Ramos (cell line): ENCODE data around the gene KCNN1.
"Not testable (repeated sequence)": the region's sequence is repeated elsewhere in the genome, so short reads cannot be mapped to it uniquely, and the experiment has no call there.

ENCODE experiments used
- in situ Hi-C: fragments of 300-500 bp; cut with MboI; formaldehyde crosslinking; loops from one replicate; pipeline ENCODE4 v1.14.3; 2022; ENCODE audit warnings: low sequenced_read_pairs; ENCODE audit not compliant: unreplicated experiment

The KCNN1 gene

DNA sequence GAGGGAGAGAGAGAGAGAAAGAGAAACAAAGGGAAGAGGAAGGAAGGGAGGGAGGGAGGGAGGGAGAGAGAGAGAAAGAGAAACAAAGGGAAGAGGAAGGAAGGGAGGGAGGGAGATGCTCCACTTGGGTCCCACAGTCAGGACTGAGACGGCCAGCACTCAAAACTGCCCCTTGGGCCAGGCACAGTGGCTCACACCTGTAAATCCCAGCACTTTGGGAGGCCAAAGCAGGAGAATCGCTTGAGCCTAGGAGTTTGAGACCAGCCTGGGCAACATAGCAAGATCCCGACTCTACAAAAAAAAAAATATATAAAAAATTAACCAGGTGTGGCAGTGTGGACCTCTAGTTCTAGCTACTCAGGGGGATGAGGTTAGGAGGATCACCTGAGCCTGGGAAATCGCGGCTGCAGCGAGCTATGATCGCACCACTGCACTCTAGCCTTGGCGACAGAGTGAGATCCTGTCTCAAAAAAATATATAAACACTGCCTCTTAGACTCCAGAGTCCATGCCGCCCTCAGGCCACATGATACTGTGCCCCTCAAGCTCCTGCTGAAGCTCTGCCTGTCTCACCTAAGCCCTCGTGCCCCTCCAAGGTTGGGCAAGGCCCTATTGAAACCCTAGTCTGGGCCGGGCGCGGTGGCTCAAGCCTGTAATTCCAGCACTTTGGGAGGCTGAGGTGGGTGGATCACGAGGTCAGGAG is 49.5 kb downstream of the KCNN1 start:
- in situ Hi-C loops, result loop anchor here (5.0 kb wide), 1 partner anchor 41 kb away; no protein-coding TSS in a partner anchor

DNA sequence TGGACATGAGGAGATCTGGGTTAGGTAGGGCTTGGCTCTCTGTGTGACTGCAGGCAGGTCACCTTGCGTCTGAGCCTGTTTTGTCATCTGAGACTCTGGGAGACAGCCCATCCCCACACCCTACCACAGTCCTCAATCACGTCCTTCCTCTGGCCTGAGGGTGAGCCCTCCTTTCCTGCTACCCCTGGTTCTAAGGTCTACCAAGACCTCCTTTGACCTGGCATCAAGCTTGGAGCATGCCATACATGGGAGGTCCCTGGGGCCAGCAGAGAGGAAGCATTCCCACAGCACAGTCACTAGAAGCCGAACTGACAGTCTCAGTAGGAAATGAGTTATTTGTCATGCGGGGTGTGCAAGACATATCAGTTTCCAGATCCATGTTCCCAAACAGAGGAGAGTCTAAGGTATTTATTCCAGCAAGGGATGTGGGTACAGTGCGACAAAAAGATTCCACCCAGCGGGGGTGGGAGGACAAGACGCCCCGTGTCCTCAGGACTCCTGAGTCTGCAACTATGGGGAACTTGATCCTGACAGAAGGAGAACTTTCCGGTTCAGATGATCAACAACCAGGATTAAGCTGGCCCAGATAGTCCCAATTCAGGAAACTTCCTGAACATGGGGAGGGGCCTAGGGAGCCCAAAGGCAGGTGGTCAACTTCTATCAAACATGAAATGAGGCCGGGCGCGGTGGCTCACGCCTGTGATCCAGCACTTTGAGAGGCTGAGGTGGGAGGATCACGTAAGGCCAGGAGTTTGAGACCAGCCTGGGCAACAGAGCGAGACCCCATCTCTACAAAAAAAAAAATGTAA is 50.6 kb downstream of the KCNN1 start:
- in situ Hi-C loops, result loop anchor here (5.0 kb wide), 1 partner anchor 40 kb away; no protein-coding TSS in a partner anchor

DNA sequence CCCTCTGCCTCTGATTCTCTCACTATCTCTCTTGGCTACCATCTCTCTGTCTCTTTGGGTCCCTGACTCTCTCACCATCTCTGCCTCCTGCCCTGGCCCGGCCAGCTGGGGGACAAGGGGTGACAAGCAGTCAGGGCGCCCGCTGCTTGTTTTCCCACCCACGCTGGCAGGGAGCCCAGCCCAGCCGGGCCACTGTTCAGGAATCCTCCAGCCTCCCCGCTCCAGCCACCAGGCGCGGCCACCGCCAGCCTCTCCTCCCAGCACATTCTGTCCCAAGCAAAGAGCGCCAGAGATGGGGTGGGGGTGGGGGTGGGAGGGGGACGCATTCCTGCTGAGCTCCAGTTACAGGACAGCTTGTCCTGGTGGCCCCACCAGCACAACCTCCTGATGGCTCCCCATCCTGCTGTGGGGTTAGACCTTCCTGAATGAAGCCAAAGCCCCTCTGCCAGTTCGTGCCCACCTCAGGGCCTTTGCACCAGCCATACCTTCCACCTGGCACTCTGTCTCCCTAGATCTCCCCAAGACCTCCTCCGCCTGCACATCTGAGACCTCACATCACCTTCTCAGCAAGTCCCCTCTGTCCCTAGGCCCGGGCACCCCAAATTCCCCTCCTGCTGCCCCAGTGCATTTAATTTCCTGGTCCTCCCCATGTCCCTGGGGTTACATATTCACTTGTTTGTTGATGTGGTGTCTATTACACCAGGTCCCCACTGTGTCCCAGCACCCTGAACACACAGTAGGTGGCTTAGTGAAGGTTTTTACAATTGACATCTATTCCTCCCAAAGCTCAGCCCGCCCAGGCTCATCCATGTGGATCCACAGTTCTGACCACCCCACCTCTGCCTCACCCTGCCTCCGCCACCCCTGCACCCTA is 53.5 kb downstream of the KCNN1 start:
- in situ Hi-C loops, result no loop called here

DNA sequence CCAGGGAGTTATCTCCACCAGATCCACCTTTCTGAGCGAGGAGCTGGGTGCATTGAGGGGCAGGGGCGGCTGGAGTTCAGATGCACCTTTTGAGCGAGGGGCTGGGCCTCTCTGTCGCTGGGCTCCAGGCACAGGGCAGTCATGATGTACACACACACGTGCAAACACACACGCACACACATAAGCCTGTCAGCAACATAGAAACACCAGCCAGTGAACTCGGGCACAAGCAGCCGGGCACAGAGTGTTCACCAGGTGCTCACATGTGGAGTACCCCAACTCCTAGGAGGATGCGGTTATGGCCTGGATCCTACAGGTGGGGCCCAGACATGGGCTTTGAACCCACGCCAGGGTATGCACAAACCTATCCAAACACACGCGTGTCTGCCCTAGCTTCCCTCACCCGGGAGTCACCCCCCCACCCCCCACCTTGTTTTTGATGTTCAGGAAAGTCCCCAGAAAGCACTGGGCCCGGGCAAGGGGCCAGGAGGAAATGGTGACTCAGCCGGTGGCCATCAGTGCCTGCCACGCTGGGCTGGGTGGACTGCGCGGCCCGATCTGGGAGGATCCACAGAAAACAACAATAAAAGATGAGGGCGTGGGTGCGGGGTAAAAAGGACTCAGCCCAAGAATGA is 54.3 kb downstream of the KCNN1 start:
- in situ Hi-C loops, result no loop called here

DNA sequence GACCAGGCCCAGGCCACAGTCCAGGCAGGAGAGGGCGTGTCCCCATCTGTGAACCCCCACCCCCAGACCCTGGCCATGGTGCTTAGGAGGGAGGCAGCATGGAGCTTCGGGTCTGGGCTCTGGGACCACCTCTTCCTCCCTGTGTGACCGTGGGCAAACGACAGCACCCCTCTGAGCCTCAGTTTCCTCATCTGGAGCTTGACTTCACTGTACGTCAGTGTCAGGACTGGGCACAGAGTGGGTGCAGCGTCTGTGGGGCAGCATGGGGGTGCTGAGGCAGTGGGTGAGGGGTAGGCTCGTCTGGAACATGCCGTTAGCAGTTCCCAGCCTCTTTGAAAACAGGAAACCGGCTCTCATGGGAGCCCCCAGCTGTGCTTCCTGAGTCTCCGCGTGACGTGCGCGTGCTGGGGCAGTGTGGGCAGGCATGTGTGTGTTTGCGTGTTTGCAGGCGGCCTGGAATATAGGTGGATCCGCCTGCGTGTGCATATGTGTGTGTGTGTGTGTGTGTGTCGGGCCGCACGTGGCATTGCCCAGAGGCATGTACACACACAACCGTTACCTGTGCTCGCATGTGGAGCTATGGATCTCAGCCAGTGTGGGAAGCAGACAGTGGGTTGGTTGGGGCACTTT is 56.8 kb downstream of the KCNN1 start:
- in situ Hi-C loops, result no loop called here

DNA sequence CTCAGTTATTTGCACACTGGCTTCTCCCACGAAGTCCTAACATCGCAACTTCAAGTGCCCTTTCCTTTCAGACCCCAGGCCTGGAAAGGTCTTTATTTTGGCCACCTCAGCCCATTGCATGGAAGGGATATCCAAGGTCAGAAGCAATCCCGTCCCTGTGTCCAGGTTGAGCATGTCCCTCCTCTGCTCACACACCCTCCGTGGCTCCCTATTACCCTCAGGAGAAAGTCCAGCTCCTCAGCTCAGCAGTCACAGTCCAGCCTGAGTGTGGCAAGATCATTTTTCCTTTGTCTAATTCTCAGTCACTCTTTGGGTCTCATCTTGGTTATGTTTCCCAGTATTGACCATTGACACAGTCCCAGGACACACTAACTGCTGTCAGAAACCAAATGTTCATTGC is 60.2 kb downstream of the KCNN1 start:
- in situ Hi-C loops, result no loop called here

DNA sequence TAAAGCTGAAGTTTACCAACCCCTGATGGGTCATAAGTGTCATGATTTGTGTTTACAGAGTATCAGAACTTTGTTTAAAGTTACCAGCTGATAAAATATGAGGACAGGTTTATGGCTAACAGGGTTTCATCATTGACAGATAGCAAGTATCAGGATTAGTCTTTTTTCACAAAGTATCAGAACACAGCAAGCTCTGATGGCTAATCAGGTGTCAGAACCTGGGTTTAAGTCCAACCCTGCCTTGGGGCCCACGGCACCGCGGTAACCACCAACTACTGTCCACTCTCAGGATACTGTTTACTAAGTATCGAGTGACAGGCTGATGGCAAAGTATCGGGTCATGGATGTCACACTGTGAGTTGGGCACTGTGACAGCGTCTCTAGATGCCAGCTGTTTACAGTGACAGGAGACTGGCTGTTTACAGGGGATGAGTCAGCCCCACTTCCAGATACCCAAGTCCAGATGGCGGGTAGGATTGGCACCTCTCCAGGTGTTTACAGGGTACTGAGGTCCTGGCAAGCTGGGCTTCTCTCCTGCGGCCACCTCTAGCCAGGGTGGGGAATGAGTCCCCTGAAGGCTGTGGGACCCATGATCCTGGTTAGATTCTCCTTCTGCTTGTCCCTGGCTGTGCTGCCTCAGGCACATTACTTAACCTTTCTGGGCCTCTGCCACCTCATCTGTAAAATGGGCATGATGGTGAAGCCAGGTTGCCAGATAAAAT is 62.9 kb downstream of the KCNN1 start:
- in situ Hi-C loops, result no loop called here

DNA sequence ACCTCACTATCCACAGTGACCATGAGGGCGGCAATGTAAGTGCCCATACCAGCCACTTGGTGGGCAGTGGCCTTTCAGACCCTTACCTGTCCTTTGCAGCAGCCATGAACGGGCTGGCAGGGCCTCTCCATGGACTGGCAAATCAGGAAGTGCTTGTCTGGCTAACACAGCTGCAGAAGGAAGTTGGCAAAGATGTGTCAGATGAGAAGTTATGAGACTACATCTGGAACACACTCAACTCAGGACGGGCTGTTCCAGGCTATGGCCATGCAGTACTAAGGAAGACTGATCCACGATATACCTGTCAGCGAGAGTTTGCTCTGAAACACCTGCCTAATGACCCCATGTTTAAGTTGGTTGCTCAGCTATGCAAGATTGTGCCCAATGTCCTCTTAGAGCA is 64.5 kb downstream of the KCNN1 start:
- in situ Hi-C loops, result not testable (repeated sequence)

DNA sequence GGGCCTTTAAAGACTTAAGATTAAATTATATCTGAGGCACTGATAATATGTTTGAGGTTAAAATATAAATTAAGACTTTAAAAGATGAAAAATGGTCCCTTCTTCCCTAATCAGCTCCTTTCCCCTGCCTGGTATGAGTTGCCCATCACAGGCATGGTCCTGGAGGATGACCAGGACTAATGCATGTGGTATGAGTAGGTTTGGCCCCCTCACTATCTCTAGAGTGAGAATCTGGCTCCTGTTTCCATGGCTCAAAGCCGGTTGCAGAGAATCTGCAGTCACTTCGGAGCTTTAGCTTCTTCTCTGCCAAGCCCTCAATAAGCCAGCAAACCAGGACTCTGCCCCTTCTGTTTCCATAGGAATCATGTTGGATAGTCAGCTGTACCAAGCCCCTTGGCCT is 65.2 kb downstream of the KCNN1 start:
- in situ Hi-C loops, result not testable (repeated sequence)

DNA sequence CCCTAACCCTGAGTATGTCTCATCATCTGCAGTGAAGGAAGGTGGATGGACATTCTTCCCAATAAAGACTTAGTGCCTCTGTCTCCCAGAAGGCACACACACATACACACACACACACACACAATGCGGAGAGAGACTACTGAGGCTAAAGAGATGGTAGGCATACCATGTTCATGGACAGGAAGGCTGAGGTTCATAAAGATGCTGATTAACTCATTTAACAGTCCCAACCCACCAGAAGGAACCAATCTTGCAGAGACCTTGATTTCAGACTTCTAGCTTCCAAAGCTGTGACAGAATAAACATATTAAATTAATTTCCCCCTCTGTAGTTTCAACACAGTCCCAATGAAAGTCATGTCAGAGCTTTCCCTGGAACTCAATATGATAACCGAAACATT is 74.1 kb downstream of the KCNN1 start:
- in situ Hi-C loops, result no loop called here

DNA sequence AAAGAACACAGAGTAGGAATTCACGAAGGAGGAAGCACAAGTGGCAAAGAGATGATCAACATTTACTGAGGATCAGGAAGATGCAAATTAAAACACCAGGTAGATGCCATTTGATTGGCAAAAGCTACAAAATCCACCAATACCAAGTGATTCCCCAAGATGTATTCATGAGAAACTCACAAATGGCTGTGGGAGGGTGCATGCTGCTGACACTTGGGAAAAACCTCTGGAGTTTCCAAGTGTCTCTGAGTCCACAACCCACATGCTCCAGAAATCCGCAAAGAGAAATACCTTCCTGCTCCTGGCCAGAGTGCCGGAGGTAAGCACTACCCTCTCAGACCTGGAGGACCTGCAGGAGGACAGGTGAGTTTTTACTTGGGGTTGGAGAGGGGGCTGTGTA is 76.8 kb downstream of the KCNN1 start:
- in situ Hi-C loops, result no loop called here

DNA sequence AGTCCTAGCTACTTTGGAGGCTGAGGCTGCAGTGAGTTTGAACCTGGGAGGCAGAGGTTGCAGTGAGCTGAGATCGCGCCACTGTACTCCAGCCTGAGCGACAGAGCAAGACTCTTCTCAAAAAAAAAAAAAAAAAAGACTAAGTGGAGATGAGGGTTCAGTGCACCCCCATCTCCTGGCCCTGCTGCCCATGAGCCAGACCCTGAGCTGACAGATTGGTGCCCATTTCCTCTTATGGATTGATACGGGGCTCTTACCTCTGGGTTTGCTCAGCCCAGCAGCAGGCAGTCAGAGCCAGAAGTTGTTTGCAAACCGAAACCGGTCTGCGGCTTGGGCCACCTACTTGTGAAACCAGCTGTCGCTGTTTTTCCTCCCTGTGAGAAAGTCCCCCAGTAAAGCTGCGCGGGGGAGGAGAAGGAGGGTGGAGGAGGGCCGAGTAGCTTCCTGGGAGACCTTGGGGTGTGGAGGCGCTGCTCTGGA is 78.0 kb downstream of the KCNN1 start:
- in situ Hi-C loops, result no loop called here

DNA sequence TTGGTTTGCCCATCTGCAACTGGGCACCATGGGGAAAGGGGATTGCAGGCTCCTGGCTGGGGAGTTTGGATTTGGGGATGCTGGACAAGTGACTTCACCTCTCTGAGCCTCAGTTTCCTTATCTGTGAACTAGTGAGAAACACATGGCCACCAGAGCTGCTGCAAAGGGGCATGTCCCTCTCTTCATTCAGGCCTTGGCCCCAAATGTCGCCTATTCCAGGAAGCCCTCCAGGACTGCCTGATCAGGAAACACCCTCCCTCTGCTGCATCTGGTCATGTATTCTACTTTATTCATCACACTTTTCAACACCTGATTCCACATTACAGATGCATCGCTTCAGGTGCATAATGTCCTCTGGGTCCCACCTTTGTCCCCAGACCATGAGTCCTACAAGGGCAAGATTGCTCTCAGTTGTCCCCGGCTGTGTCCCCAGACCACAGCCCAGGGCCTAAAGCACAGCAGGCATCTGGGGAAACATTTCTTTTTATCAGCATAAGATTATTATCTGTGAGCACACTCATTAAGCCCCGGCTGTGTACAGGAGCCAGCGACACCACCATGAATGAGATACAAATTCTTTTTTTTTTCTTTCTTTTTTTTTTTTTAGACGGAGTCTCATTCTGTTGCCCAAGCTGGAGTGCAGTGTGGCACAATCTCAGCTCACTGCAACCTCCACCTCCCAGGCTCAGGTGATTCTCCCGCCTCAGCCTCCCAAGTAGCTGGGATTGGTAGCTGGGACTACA is 78.6 kb downstream of the KCNN1 start:
- in situ Hi-C loops, result no loop called here

DNA sequence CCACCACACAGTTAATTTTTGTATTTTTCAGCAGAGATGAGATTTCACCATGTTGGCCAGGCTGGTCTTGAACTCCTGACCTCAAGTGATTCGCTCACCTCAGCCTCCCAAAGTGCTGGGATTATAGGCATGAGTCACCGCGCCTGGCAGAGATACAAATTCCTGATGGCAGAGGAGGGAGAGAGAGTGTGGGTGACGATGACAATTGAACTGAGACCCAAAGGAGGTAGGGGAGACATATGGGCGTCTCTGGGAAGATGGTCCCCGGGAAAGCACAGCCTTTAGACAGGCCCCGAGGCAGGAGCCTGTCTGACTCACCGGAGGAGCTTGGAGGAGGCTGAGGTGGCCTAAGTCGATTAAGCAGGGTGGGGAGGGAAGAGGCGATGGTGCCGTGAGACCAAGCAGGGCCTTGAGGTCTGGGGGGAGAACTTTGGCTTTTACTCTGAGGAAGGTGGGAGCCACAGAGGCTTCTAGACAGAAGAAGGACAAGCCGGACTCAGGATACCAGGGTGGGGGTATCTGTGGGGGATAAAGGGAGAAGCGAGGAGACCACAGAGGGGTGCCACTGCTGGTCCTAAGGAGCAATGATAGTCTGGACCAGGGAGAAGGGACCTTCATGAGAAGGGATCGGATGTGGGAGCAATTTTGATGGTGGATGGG is 79.3 kb downstream of the KCNN1 start:
- in situ Hi-C loops, result no loop called here

DNA sequence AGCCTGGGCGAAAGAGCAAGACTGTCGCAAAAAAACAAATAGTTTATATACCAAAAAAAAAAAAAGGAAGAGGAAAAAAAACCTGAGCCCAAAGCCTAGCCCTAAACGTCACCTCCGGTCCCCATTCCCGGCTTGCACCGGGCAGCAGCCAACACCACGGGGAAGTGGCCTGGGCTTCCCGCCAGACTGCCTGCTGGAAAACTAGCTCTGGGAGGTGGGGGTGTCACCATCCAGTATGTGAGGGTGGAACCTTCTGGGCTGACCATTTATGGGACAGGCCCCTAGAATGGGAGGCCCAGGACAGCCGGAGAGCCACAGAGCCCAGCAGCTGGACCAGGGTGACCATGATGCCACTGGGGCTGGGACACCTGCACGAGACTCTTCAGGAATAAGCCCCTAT is 82.5 kb downstream of the KCNN1 start:
- in situ Hi-C loops, result no loop called here
